GM19025 (cell line): ENCODE data around the gene FMNL1.

ENCODE experiments used
- ATAC-seq: cut with Tn5 transposase; IDR thresholded peaks from one replicate; pipeline ENCODE4 v1.9.1; 2021; ENCODE audit warnings: mild to moderate bottlenecking, low read depth, moderate library complexity; ENCODE audit not compliant: unreplicated experiment

Gene FMNL1

DNA sequence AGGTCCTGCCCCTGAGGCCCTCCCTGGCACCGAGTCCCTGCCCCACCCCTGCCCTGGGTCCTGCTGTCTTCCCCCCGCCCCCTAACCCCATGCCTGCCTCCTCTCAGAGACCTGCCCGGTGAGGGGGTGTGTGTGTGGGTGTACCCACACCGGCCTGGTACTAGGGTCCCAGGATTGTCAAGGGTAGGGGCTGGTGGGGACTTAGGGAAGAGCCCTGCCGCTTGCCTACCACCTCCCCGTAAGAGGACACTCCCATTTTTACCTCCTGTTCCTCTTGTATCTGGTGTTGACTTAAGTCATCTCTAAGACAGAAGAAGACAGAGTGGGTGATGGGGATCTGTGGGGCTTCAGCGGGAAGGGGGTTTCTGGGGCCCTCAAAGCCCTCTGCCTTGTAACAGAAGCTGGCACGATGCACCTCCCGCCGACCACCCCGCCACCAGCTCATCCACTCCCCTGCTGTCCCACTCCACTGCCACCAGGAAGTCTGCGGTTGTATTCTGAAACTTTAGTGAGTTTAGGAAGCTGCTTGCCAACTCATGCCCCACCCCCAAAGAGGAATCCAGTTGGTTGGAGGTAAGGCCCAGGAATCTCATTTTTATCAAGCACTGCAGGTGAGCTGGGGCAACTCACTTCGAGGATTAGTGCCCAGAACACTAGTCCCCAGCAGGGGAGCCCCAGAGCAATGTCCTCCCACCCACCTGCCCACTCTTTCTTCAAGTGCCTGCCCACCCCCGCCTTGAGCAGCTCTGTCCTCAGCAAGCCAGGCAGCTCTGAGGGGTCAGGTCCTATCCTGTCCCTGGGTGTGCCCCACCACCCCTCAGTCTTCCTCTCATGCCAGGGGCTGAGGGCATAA lies 34.7 kb downstream of the FMNL1 start:
- ATAC-seq, result no peak

DNA sequence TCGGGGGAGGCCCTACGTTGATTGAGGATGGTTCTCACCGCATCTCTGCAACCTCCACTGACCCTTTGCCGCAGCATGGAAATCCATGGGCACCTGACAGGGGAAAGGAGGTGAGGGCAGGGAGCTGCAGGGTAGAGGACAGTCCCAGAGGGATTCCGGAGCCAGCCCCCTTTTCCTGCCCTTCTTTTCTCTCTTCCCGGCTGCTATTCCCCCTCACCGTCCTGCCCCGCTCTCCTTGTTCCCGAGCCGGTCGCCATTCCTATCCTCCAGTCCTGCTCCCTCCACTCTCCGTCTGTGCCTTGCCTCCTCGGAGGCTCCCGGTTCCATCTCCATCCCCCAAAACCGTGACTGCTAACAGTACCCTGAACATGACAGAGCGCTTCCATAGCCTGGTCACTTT lies 35.4 kb downstream of the FMNL1 start:
- no peak for ATAC-seq

GRCh38 chr17:45258981-45259380 lies 37.3 kb downstream of the FMNL1 start:
- no peak for ATAC-seq

GRCh38 chr17:45260204-45260783 lies 38.6 kb downstream of the FMNL1 start:
- no peak for ATAC-seq

DNA sequence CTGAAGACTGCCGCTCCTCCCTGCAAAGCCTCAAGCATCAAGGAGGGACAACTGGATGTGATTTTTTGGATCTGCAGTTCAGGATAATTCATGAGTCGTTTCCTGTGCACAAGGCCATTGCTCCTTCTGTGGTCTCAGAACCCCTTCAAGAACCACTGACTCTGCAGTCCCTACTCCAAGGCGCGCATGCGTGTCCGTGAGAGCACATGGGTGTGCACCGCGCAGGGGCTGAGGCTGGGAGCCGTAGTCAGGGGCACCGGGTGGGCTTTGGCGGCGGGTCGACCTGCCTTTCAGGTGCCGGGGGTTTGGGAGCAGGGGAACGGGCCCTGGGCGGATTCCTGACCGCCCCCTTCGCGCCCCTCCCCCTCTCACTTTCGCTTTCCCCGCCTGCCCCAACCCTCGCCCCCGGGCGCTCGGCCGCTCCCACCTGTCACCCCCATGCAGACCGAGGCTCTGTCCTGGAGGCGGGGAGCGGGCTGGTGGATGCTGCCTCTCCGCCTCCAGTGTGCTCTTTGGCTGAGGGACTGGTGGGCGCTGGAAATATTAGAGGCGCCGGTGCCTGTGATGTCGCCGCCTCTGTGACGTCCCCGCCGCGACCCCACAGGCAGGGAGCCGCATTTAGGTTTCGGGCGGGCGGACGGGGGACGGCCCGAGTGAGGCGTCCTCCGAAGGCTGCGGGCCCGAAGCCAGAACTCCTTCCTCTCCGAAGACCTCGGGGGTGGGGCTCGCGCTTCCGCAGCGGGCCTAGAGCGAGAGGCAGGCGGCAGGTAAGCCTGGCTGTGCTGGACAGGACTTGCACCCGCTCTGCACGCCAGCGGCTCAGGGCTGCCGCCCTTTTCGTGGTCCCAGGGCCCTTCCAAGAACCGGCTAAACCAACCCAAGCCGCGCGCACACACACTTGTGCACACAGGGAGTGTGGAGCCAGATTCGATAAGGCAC lies 40.2 kb downstream of the FMNL1 start, which contains the start of gene SPATA32:
Gene SPATA32, minus strand, starts transcription at position 518 of the 939 bp plus-strand sequence. Its CDS starts 78 bp downstream, at position 440.
- ATAC-seq, result no peak

DNA sequence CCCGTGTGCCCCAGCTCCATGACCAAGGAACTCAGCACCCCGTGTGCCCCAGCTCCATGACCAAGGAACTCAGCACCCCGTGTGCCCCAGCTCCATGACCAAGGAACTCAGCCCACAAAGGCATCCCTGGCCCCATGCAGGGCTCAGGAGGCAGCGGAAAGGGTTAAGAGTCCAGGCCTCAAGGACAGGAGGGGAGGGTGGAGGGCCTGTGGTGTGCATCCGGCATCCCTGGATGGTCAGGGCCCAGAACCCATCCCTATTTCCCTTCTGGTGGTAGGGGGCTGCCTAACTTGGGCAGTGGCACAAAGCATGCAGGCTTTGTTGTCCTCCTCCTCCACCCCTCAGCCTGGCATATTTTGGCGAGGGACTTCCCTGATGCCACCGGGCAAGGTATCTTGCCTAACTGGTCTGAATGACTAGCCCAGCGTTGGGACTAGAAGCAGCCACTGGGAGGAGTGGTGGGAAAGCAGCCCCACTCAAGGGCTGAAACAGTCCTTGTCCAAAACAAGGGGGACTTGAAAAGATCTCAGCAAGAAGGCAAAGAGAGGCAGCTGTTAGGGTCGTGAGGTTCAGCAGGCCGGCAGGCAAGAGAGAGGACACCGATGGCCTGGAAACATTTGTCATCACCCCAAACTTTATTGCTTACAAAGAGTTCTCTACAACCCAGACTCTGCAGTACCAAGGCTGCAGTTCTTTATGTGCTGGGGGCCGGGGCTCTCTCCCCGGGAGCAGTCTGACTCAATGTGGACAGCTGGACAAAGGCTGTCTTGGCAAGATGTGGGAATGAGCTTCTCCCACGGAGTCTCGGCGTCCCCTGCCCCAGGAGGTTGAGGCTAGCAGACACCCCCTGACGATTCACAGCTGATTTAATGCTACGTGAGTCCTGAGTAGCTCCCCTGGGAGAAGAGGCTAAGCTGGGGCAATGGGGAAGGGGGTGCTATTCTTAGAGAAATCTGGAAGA lies 41.1 kb downstream of the FMNL1 start:
- no peak for ATAC-seq

GRCh38 chr17:45263477-45263860 lies 41.8 kb downstream of the FMNL1 start:
- ATAC-seq, result no peak

GRCh38 chr17:45264430-45264829 lies 42.7 kb downstream of the FMNL1 start:
- ATAC-seq, result no peak

DNA sequence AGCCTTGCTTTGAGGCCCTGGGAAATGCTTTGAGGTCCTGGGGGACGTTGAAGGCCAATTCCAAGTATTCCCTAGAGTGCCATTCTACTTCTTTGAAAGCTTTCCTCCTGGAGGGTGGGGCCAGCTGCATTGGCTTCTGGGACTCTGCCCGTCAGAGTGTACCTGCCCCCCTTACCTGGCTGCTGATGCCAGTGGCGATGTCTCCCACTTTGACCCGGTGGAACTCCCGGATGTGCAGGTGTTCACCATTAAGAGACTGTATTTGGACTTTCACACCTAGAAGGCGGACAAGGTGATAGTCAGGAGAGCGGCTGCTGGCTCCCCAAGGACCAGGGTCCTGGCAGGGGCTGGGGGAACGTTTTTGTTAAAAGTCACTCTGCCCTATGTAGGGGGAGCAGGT lies 43.3 kb downstream of the FMNL1 start:
- ATAC-seq, result no peak

DNA sequence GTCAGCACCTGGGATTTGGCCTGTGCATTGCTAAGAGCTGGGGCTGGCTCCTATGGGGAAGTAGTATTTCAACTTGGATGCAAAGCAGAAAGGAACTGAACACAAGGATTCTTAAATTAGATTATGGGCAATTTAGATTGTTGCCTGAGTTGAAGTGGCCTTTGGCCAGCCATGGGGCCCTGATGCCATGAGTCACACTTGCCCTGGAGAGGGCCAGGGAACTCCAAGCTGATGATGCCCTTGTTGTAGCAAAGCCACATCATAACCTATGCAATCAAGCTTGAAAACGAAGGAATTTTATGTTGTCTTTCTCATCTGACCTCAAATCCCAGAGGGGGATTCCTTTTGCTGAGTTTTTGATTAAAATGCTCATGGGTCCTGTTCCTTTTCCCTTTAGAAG lies 44.1 kb downstream of the FMNL1 start:
- ATAC-seq, result no peak

GRCh38 chr17:45266372-45266926 lies 44.8 kb downstream of the FMNL1 start:
- ATAC-seq, result no peak

- no peak for ATAC-seq
These were observed 45.9 kb downstream of the FMNL1 start for GRCh38 chr17:45267436-45268055.

- no peak for ATAC-seq
These were observed 48.2 kb downstream of the FMNL1 start for GRCh38 chr17:45269912-45270311.

GRCh38 chr17:45270828-45271418 lies 49.2 kb downstream of the FMNL1 start:
- no peak for ATAC-seq

DNA sequence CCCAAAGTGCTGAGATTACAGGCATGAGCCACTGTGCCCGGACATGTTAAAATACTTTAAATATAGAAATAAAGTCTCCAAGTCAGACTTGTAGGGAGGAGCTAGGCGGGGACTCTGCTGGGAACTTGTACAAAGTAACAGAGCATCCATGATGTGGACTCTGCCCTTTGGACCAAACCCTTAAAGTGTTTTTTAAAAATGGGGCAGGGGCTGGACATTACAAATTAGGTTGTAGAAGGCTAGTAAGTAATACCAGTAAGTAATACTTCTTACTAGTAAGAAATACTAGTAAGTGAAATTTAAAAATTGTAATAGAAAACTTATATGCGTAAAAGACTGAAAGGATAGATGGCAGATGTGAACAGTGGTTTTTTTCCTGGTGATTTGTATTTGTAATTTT lies 49.9 kb downstream of the FMNL1 start:
- ATAC-seq, result no peak

DNA sequence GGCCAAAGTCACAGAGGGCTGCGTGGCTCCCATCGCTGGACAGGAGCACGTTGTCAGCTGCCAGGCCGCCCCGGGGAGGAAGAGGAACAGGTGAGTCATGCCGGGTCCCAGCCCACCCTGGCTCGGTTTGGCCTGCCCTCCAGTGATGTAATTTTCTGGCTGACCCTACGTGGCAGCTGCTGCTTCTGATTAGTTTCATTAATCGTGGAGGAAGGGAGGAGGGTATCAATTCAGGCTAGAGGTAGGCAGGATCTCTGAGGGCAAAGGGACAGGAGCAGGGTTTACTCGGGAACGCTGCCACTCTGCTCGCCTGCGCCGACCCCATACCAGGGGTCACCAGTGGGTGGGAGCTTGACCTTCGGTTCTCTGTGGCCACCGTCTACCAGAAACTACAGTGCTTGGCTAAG lies 51.9 kb downstream of the FMNL1 start:
- no peak for ATAC-seq

DNA sequence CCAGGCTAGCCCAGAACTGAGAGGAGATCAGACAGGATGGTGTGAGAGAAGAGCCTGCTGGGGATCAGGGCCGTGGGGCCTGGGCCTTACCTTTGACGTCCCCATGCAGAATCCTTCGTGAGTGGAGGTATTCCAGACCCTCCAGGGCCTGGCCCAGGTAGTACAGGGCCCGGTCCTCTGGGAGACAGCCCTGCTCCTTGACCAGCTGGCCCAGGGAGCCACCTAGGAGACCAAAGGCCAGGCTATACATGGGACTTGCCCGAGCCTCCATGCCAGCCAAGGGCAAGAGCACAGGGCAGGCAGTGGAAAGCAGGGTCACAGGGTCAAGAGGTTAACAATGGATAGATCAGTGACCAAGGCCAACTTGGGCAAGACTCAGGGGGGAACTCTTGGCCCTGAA lies 52.3 kb downstream of the FMNL1 start:
- ATAC-seq, result no peak

DNA sequence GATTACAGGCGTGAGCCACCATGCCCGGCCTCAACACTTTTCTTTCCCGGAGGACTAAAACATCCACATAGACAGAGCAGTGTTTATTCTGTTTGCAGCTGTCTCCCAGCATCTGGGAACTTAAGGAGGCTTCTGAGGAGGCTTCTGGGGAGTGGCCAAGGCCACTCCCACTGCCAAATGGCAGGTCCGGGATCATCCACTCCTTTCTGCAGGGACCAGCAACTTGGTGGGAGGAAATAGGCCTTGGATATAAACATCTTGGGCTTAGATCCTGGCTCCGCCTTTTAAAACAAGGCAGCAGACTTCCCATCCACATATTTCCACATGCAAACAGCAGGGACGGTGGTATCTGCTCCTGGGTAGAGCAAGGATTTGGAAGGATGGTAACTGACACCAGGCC lies 54.3 kb downstream of the FMNL1 start:
- no peak for ATAC-seq
